NCI-H1930 (cell line): ENCODE results near the gene MAT1A.
"Not testable (repeated sequence)": the region's sequence is repeated elsewhere in the genome, so short reads cannot be mapped to it uniquely, and the experiment has no call there.

Experiments used
- DNase-seq, 2 experiments: peaks; one replicate each; lab custom pipeline; 2025; lab: John Stamatoyannopoulos, UW

The MAT1A gene

DNA sequence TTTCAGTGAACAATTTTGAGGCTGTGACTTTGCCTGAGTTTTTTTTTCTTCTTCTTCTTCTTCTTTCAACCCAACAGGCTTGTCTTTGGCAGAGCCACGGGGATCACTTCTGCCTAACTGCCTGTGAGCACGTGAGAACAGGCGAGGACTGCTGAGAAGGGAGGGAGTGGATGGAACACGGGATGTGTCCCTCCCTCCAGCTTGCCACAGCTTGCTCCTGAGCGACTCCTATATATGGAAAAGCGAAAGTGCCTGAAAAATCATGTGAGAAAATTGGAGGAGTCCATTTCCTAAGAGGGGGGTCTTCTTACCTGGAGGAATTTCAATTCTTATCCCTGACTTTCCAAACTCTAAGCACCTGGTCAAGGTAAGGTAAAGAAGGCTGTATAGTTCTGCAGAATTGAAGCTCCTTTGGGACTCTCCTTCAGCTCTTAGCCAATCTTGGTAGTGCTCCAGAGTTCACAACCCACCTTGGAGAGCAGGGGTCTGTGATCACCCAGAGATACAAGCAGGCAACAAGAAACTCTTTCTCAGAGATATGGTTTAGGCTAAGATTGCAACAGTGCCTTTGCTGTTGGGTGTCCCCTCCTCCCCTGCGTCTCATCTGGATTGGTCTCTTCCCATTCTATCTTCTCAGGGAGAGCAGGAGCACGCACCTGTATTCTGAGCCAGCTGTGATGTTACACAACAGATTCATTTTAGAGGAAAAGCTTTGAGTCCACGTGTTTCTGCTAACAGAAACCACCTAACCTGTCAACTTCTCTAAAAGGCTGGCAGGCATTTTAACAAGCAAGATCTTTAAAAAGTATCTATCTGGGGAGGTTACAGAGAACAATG lies at the start of gene MAT1A:
MAT1A (minus strand) TSS at position 208 of the 837 bp plus-strand sequence. CDS start 235 bp downstream, outside the sequence.
- no peak for DNase-seq

DNA sequence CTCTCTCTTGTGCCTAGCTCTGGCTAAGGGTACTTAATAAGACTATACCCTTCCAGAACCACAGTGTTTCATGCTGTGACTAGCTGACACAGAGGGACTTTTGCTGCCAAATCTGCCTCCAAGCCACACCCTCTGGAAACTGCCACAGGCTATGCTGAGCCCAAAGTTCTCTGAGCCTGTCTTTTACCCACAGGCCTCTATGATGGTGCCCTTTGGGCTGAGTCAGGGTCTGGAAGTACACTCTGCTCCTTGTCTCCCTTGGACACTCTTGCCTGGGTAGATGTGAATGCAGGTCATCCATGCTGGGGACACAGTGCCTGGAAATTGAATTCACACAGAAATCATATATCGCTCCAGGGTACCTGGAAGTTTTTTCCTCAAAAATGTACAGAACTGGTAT lies 44.5 kb upstream of the MAT1A start:
- no peak for DNase-seq

DNA sequence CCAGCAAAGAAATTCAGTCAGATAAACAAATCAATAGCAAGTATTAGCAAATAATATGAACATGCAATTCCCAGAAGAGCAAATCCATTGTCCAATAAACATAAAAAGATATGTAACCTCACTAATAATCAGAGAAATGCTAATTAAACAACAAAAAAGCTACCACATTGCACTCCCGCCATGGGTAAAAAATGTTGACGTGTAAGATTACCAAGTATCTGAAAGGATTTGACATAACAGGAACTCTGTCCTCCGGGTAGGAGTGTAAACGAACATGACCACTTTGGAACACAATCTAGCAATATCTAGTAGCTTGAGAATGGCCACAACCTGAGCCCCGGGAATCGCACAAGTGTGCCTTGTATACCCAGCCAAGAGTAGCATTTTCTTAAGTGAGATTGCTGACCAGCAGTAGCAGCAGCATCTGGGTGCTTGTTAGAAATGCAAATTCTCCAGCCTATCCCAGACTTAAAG lies 35.5 kb upstream of the MAT1A start:
- DNase-seq: no peak

DNA sequence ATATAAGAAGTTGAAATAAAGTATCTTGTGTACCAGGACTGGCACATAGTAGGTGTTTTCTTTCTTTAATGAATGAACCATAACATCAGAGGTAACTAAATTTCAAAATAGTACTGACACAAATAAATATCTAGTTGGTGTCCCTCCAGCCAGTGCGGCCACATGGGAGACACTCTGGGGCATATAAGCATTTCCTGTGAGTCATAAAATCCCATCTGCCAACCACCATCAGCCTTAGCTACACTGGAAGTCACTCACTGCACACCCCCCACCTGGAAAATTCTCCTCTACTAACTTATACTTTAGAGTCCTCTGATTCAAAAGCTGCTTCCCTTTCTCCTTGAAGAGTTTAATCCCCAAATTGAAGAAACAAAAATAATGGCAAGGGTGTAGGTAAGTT lies 34.6 kb upstream of the MAT1A start:
- DNase-seq: no peak

DNA sequence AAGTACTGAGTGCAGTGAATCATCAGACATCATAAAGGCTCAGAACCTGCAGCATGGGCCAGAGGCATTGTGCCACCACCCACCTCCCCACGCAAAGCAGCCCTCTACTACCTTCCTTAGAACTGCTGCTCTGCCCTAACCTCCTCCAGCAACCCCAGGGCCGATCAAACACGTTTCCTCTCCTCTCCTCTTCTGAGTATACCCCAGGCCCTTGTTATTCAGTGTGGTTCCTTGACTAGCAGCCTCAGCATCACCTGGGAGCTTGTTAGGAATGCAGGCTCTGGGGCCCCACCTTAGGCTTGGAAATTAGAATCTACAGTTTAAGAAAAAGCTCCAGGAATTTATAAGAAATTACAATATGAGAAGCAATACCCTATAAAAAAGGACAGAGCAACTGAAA lies 33.9 kb upstream of the MAT1A start:
- no peak for DNase-seq

DNA sequence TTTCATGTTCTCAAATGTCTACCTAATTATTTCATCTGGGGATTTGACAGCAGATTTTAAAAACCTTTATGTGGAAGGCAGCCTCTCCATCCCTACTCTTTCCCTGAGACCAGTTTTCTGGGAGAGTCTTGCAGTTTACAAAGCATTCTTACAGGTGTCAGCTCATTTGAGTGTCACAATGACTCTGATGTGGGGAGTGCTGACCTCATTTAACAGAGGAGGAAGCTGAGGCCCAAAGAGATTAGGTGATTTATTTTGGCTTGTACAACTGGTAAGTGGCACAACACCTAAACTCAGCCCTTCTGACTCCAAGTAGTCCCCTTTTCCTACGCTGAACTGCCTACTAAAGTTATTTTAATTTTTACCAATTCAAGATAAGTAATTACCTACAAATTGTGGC lies 33.3 kb upstream of the MAT1A start:
- no peak for DNase-seq

DNA sequence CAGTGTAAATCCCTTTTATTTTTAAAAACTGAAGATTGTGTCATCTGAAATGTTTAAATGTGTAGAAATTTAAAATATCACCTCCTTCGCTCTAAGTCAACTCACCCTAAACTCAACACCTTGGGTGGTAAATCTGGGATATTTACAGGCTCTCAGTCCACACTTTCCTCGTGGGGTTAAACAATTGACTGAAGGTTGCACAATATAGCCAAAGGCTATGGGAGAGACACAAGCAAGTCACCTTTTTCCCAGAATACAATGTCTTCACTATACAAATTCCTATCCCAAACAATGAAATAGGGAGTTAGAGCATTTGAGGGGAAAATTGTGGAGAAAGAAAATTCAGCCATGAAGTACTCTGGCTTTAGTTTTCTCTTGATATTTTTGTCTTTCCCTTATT lies 32.7 kb upstream of the MAT1A start:
- DNase-seq: no peak

DNA sequence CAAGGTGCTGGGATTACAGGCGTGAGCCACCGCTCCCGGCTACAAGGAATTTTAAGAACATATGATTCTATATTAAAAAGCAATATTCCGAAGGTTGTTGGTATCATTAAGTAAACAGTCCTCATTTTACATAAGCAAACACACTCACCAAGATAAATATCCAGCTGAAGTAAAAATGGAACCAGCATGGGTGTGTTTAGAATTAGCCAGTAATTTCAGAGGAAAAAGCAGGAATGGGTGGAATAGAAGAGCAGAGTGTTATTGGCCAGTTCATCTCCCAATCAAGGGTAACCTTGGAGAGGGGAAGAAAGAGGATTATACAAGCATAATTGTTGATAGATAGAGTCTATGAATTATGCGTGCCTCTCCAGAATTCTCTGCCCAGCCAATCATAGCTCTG lies 31.7 kb upstream of the MAT1A start:
- DNase-seq: no peak

DNA sequence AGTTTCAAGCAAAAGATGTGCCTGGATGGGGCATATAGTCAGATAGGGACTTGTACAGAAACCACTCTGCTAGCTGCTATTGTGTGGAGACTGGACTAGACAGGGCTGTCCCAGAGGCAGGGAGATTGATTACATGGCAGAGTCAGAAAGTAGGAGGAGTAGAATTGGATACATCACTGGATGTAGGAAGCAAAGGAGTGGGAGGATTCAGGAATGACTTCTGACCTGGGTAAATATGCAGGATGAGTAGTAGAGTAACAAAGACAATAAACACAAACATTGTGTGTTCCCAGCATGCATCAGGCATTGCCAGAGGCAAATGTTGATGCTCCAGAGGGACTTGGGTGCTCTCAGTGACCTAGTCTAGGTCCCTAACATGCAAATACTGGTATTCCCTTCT lies 30.9 kb upstream of the MAT1A start:
- DNase-seq: no peak

DNA sequence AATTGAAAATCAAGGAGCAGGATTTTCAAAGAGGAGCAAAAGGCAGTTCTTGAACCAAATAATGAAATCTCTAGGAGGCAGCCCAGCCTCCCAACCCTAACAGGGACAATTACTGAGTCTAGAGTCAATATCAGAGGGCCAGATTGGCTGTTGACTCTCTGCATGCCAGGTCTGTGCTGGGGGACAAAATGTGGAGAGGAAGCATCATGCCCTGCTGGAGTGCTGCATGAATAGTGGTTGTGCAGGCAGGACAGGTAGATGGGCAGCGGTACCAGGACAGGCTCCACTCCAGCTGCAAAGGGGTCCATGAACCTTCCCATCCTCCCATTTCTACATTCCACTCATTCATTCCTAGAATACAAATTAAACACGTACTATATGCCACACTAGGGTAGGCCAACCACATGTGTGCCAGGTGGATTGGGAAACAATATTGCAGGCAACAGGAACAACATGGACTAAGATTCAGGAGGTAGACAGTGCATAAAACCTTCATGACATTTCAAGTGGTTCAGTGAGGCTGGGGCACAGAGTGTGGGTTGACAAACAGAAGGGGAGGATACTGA lies 30.4 kb upstream of the MAT1A start:
- DNase-seq: peak in 1 of 2 experiments; percentile 1

DNA sequence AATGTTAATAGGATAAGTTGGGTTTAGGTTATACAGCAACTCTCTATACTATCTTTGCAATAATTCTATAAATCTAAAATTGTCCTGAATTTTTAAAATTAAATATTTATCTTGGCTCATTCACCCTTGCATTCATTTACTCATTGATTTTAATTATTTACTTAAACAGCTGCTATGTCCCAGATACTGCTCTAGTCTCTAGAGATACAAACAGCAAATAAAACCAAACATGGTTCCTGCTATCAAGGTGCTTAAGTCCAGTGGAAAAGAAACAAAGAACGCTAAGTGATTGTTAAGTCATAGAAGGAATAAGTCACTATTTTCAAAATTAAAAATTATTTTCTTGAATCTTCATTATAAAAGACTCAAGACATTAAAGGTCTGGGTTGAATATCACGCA lies 29.9 kb upstream of the MAT1A start:
- DNase-seq: peak in 1 of 2 experiments; percentile 1

DNA sequence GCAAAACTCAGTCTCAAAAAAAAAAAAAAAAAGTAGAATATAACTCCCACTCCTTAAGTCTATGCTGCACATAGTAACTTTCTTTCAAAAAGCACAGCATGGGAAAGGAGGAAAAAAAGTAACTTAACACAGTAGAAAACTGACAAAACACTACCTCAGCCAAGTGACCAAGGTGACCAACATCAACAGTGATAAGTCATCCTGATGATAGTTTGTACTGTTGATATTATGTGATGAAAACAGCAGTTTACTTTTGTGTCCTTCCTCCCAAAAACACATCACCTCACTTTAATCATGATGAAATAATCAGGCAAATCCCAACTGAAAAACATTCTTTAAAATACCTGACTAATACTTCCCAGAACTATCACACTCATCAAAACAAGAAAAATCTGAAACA lies 29.3 kb upstream of the MAT1A start:
- DNase-seq: no peak

DNA sequence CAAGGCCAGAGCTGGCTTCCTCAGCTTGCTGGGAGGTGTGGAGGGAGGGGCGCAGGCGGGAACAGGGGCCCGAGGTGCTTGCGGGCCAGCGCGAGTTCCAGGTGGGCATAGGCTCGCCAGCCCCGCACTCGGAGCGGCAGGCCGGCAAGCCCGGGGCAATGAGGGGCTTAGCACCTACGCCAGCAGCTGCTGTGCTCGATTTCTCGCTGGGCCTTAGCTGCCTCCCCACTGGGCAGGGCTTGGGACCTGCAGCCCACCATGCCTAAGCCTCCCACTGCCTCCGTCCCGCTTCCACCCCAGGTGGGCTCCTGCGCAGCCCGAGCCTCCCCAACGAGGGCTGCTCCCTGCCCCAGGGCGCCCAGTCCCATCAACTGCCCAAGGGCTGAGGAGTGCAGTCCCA lies 25.9 kb upstream of the MAT1A start:
- DNase-seq: no peak

DNA sequence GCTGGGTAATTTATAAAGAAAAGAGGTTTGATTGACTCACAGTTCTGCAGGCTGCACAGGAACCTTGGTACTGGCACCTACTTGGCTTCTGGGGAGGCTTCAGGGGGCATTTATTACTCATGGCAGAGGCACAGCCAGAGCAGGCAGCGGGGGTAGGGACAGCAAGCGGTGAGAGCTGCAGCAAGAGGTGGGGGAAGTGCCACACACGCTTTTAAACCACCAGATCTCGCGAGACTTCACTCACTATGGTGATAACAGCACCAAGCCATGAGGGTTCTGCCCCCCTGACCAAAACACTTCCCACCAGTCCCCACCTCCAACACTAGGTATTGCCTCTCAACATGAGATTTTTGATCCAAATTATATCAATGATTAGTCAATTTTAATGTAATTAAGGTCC lies 24.1 kb upstream of the MAT1A start:
- no peak for DNase-seq

DNA sequence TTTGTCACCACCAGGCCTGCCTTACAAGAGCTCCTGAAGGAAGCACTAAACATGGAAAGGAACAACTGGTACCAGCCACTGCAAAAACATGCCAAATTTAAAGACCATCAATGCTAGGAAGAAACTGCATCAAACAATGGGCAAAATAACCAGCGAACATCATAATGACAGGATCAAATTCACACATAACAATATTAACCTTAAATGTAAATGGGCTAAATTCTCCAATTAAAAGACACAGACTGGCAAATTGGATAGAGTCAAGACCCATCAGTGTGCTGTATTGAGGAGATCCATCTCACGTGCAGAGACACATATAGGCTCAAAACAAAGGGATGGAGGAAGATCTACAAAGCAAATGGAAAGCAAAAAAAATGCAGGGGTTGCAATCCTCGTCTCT lies 16.5 kb upstream of the MAT1A start:
- DNase-seq: not testable (repeated sequence)

DNA sequence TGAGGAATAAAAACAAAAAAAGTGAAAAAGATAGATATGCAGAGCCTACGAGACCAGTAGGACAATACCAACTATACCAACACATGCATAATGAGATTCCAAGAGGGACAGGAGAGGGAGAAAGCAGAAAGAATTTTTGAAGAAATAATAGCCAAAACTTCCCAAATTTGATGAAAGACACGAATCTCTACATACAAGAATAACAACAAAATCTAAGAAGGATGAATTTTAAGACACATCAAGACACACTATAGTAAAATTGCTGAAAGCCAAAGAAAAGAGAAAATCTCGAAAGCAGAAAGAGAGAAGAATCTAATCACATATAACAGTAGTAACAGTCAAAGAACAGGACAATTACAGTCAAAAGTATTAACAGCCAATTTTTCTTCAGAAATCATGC lies 7.5 kb upstream of the MAT1A start:
- DNase-seq: no peak

DNA sequence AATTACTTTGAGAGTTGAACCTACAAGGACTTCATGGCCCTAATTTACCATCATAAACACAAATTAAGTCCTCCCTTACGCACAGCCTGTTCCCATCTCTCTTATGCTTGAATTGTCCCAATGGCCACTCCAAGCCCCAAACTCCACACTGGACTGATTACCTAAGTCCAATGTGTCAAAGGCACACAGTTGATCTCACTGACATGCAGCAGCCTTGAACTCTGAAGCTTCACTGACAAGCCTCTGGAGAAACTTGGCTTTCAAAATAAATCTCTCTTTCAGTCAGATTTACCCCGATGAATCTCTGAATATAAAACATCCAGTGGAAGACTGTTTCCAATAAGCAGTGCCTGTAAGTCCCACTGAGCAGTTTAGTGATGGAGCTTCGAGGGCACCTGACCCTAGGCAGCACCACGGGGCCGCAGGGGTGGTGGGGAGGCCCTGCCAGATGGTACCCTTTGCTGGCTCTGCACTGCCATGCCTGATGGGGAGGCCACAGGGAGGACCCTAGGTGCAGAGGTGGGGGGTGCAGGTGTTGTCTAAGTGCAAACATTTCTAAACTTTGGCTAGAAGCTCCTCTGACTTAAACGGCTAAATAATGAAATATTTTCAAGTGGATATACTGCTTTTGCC lies 3.3 kb upstream of the MAT1A start:
- DNase-seq: no peak

DNA sequence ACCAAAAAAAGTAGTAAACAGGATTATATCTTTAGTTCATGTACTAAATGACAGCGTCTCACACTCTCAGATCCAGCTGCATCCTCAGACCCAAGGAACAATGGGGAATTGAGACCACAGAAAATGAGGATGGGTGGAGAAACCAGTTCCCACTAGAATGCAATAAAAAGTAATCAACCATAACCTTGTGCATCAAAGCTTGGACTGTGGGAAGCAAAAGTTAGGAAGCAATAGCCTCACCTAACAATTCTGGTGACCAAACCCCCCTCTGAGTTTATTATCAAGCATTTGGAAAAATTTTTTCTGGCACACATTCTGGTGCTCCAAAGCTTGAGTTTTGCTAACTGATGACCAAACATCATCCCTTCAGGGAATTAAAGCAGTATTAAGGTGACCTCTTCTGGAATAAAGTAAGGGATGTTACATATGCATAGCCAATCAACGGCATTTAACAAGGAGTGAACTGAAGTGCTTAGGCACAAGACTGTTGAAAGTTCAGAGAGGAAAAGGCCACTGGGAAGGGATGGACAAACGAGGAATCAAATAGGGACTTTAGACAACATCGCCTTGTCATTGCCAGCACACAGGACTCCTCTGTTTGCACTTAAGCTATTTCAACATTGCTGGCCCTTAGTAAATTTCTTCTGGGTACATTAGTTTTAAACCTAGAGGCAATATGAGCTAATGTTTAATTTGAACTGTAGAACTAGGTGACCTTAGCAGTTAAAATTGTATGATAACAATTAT lies 1.2 kb upstream of the MAT1A start:
- DNase-seq: no peak

DNA sequence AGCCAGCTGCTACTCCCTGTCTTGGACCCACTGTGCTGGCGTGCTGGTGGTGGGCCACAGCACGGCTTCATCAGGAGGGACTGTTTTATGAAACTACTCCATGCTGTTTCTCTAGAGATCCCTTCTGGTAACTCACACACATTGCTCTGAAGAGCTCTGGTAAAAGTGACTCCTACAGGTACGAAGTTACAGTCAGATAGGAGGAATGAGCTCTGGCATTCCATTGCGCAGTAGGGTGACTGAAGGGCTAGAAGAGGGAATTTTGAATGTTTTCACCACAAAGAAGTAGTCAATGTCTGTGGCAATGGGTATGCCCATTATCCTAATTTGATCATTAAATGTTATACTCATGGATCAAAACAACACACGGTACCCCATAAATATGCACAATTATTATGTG lies 609 bp downstream of the MAT1A start:
- no peak for DNase-seq

DNA sequence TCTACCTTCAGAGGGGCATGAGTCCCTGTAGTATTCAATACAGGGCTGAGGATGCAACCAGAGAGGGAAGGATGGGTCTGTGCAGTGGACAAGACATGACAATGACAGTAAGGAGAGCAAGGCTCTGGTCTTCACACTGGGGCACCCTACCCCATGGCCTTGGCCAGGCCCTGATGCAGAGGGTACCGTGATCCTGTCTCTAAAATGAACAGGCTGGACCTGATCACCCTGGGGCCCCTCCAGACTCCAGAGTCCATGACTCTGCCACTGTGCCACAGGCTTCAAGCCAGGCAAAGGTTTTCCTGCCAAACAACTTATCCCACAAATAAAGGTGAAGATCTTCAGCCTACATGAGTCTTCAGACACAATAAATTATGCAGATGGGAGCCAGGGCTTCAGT lies 4.9 kb downstream of the MAT1A start:
- no peak for DNase-seq

DNA sequence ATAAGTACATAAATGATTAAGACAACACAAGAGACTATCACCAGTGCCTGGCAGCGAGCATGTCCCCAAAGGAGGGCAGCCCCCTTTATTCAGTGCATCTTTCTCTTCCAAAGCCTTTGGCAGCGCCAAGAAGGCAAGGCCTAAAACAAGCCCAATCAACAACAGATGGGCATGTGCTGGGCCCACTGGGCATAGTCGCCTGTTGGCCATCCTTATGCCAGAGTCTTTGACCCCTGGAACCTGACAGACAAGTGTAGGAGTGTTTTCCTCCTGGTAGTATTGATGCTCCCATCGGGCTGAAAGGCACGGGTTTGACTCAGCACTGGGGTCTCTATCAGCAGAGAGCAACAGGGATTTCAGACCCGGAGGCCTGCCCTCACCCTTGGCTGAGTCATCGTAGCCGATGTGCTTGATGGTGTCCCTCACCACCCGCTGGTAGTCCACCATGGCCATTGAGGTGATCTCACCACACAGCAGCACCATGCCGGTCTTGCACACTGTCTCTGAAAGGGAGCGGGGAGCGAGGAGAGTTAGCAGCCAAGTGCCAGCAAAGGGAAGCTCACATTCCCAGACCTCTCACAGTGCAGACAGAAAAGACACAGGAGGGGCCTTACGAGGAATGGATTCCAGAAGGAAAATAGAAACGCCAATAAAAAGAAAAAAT lies 5.8 kb downstream of the MAT1A start:
- no peak for DNase-seq

DNA sequence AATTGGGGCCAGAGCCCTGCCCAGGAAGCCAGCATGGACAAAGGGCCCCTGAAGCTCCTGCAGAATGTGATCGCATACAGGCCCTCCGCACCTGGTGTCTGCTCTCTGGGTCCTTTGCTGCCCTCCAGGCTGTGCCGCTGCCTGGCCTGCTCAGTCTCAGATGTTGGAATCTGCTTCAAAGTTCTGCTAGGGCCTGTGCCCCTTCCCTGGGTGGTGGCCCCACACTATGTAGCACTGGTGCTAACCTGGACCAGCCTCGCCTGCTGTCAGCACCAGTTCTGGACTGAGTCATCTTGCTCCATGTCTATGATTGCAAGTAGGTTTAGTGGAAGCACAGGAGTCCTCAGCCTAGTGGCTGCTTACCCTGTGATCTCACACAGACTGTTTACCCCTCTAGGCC lies 6.3 kb downstream of the MAT1A start:
- no peak for DNase-seq
